Stomach smooth muscle (tissue), 2 donors: Measurements from ENCODE around the gene JARID2.

ENCODE experiments used
- H3K27ac ChIP-seq: one replicate; pipeline ENCODE4 v1.7.0; 2013; ENCODE audit warnings: mild to moderate bottlenecking, low read length, inconsistent platforms
- H3K27me3 ChIP-seq, 2 donors: one replicate each; pipeline ENCODE4 v1.7.0; 2013; ENCODE audit warnings: low read length in 2 of 2; ENCODE audit not compliant: insufficient read depth in 2 of 2, control insufficient read depth in 1 of 2
- H3K36me3 ChIP-seq, 2 donors: one replicate each; pipeline ENCODE4 v1.7.0; 2013; ENCODE audit warnings: low read length in 2 of 2; ENCODE audit not compliant: control insufficient read depth in 2 of 2, insufficient read depth in 2 of 2
- H3K4me1 ChIP-seq: one replicate; pipeline ENCODE4 v1.7.0; 2013; ENCODE audit warnings: low read length; ENCODE audit not compliant: control insufficient read depth, insufficient read depth
- H3K4me3 ChIP-seq, 2 donors: one replicate each; pipeline ENCODE4 v1.7.0; 2013; ENCODE audit warnings: low read length in 2 of 2
- H3K9ac ChIP-seq, 2 donors: one replicate each; pipeline ENCODE4 v1.7.0; 2013; ENCODE audit warnings: low read length in 2 of 2, mild to moderate bottlenecking in 1 of 2
- H3K9me3 ChIP-seq, 2 donors: one replicate each; pipeline ENCODE4 v1.7.0; 2013; ENCODE audit warnings: low read length in 2 of 2; ENCODE audit not compliant: control insufficient read depth in 2 of 2
- donor health status: healthy.
- donor health status: Pancreatic carcinoma.

The JARID2 gene

DNA sequence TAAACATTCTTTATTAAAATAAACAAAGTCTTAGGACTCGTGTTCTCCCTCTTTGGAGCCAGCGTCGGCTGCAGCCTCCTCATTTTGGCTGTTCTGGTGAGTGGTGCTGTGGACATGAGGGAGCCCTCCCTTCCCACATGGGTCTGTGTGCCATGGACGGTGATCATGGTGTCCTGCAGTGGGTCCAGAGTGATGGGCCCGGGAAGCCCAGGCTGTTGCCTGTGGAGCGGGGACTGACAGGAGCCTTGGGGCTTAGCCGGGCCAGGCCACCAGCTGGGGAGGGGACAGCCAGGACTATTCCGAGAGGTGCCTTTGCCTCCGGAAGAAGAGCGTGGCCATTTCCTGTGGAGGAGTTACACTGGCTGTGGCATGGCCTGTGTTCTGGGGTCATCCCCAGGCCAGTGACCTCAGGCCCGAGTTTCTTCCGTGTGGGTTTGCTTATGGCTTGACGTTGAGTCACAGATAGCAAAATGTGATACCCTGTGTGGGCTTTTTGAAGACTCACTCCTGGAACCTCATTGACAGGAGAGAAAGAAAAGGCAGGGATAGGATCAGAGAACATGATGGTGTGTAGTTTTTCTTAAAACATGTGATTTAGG lies 263.6 kb downstream of the JARID2 start:
- Histone ChIP-seq H3K4me3 (no peak overlapping the region), H3K36me3 (peaks cover 27 to 42% of the 10 kb centered on the region in 2 donors), H3K9ac (no peak overlapping the region), H3K4me1 (peaks cover 16% of the 10 kb centered on the region), H3K27ac (no peak overlapping the region), H3K27me3 (no peaks in the 10 kb centered on the region), H3K9me3 (no peaks in the 10 kb centered on the region)

DNA sequence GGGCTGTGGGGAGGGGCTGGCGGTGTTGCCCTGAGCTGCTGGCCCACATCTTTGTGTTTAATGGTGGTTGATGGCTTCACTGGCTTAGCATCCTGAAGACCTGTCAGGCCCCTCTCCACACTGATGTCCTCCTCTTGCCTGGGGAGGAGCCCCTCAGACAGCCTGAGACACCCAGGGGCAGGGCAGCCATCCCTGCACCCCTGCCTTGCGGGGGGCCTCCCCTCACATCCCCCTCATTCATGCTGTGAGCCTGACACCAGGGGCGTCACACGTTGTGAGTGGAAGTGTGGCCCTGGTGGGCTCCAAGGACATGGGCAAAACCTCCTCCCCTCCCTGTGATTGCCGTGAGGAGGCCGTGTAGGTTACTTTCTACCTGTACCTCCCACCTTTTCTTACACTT lies 264.3 kb downstream of the JARID2 start:
- H3K9me3 ChIP-seq: no peaks in the 10 kb centered on the region
- H3K4me1 ChIP-seq: peaks cover 10% of the 10 kb centered on the region
- H3K9ac ChIP-seq: no peak overlapping the region
- peaks cover 27 to 46% of the 10 kb centered on the region in 2 donors for H3K36me3 ChIP-seq
- no peaks in the 10 kb centered on the region for H3K27me3 ChIP-seq
- H3K27ac ChIP-seq: no peak overlapping the region
- H3K4me3 ChIP-seq: no peak overlapping the region

DNA sequence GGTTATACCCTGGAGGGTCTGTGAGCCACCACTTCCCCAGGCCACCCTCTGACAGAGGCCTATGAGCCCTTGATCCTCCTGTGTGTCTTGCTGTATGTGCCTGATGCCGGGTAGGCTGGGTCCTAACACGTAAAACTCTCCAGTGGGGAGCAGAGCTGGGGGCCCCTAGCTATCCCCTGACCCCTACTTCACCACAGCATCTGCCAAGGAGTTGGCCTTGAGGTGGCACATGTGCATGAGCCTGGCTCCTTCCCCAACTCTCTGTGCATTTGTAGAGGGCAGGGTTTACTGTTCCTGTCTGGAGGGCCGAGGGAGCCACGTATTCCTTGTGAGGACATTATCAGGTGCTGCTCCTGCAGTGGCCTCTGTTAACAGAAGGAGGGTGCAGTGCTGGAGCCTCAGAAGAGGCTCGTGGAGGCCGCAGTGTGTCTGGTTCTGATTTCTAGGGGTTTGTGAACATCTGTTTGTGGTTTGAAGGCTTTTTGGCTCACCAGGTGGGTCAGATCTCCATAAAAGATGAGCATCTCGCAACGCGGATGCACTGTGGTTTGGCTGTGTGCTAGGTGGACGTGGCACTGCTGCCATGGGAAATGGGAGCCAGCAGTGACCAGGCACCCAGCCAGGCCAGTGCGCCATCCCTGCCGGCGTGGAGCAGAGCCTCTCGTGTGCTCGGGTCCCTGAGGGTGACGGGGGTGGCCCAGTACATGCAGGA lies 264.8 kb downstream of the JARID2 start:
- no peak overlapping the region for H3K27ac ChIP-seq
- peaks cover 27 to 46% of the 10 kb centered on the region in 2 donors for H3K36me3 ChIP-seq

DNA sequence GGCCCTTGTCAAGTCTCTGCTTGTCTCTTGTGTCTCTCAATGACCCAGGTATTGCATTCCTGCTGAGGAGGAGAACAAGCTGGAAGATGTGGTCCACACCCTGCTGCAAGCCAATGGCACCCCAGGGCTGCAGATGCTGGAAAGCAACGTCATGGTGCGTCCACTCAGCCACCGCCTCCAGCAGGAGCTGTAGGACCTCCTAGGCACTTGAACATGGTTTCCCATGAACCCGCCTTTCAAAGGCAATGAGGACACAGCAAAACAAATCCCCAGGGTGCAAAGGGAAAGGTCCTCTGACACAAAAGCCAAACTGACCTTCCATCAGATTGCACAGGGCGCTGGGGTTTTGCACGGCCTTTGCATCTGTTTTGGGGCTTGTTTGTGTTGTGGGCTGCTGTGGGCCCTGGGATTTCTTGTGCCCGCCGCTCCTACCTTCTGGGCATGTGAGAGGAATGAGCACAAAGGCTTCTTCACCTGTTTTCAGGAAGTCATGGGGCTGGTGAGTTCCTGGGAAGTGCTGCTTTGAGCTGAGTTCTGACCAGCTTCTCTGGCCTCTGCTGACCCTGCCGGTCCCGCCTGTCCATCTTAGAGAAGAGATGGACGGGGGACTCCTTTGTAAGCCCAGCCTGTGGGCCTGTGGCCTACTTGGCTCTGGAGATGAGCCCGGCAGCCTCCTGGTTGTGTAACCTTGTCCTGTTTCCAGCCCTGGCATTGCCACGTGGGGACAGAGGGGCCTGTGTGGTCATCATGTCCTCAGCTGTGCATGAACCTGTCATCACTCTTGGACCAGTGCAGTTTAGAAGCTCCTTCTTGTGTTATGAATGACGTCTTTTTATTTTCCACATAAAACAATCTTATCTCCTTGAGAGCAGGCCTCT lies 265.6 kb downstream of the JARID2 start:
- no peak overlapping the region for H3K27ac ChIP-seq
- H3K36me3 ChIP-seq: peaks cover 29 to 46% of the 10 kb centered on the region in 2 donors
- no peak overlapping the region for H3K4me3 ChIP-seq
- no peak overlapping the region for H3K9ac ChIP-seq
- no peaks in the 10 kb centered on the region for H3K27me3 ChIP-seq
- no peaks in the 10 kb centered on the region for H3K9me3 ChIP-seq
- no peaks in the 10 kb centered on the region for H3K4me1 ChIP-seq

More for the DNA sequence above, 264.8 kb downstream of the JARID2 start:
- Histone ChIP-seq H3K4me1 (peaks cover 5% of the 10 kb centered on the region), H3K9ac (no peak overlapping the region), H3K9me3 (no peaks in the 10 kb centered on the region), H3K4me3 (no peak overlapping the region), H3K27me3 (no peaks in the 10 kb centered on the region)

DNA sequence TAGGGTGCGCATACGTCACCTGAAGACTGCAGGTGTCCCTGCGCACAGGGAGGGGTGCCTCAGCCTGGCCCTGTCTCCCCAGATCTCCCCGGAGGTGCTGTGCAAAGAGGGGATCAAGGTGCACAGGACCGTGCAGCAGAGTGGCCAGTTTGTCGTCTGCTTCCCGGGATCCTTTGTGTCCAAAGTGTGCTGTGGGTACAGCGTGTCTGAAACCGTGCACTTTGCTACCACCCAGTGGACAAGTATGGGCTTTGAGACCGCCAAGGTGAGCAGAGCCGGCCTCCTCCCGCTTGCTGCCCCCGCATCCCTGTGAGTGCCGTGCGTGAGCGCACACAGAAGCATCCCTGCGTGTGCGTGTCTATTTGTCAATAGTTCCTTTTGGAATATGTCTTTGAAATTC lies 266.3 kb downstream of the JARID2 start:
- no peak overlapping the region for H3K27ac ChIP-seq
- no peak overlapping the region for H3K9ac ChIP-seq
- H3K36me3 ChIP-seq: peaks cover 35 to 42% of the 10 kb centered on the region in 2 donors
- no peaks in the 10 kb centered on the region for H3K9me3 ChIP-seq
- H3K4me1 ChIP-seq: no peaks in the 10 kb centered on the region
- H3K27me3 ChIP-seq: no peaks in the 10 kb centered on the region
- no peak overlapping the region for H3K4me3 ChIP-seq

DNA sequence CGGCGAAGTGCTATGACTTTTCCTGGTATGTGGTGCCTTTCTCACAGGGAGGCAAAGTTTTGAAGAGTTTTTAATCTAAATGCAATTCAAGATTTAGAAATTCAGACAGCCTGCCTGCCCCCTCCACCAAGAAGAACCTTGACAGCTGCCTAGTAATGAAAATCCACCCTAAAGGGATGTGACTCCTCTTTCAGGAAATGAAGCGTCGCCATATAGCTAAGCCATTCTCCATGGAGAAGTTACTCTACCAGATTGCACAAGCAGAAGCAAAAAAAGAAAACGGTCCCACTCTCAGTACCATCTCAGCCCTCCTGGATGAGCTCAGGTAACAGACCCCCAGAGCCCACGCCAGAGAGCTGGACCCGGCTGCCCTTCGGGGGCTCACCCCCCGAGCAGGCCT lies 266.9 kb downstream of the JARID2 start:
- Histone ChIP-seq H3K27ac (no peak overlapping the region), H3K4me3 (no peak overlapping the region), H3K36me3 (peaks cover 40 to 41% of the 10 kb centered on the region in 2 donors)

DNA sequence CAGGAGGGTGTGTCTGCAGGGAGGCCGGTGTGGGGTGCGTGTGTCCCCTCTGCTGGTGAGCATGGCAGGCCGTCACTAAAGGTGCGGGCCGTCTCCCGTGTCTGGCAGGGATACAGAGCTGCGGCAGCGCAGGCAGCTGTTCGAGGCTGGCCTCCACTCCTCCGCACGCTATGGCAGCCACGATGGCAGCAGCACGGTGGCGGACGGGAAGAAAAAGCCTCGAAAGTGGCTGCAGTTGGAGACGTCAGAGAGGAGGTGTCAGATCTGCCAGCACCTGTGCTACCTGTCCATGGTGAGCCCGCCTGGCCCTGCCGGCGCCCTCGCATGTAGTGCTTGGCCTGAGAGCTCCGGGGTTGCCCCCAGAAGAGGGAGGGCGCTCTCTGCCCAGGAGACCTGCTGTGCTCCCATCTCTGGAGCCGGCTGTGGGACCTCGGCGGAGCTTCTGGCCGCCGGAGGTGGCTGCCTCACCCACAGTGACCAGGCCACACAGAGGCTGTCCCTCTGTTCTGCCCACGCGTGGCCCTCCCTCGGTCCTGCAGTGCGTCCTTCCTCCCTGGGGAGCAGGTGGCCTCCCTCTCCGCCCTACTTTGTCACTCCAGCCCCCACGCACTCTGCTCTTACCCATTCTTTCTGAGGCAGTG lies 267.4 kb downstream of the JARID2 start:
- Histone ChIP-seq H3K27me3 (no peaks in the 10 kb centered on the region), H3K27ac (no peak overlapping the region)

More for the DNA sequence above, 266.9 kb downstream of the JARID2 start:
- H3K4me1 ChIP-seq: no peaks in the 10 kb centered on the region
- no peaks in the 10 kb centered on the region for H3K27me3 ChIP-seq
- no peak overlapping the region for H3K9ac ChIP-seq
- H3K9me3 ChIP-seq: no peaks in the 10 kb centered on the region

DNA sequence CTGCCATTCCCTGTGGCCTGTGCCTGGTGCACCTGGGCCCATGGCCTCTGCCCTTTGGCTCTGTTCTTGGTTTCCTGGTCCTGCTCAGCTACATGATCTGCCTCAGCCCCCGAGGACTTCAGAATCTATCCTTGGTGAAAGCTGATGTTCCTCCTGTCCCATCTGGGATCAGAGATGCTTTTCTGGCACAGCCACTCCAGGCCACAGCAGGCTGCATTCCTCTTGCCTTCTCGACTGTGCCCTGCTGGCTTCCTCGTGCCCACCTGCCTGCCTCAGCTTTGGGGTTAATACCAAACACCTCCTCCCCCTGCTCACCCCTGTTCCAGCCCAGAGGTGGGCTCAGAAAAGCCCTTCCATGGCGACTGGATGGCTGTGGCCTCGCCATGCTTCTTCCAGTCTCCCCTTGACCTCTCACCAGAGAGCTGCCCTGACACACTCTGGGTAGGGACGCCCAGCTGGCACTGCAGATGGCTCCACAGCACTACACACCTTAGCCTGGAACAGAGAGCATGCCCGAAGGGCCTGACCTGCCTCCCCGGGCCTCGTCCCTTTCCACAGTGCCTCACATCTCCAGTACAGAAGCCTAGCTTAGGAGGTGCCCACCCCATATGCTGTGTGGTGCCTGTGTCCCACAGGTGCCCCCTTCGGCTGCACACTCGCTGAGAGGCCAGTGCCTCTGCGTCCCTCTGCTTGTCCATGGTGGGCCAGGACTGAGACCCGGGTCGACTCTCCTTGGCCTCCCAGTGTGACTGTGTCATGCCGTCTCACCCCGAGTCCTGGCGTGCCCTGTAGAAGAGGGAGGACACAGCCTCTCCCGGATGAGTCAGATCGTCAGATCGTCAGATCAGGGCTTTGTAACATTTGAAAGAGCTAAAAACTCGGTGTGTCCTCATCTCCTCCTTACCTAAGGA lies 268.2 kb downstream of the JARID2 start:
- no peak overlapping the region for H3K9ac ChIP-seq
- H3K9me3 ChIP-seq: no peaks in the 10 kb centered on the region
- H3K36me3 ChIP-seq: peaks cover 38% of the 10 kb centered on the region in 2 donors
- no peak overlapping the region for H3K27ac ChIP-seq
- H3K27me3 ChIP-seq: no peaks in the 10 kb centered on the region
- no peaks in the 10 kb centered on the region for H3K4me1 ChIP-seq
- no peak overlapping the region for H3K4me3 ChIP-seq

More for the DNA sequence above, 267.4 kb downstream of the JARID2 start:
- Histone ChIP-seq H3K36me3 (peaks cover 43 to 45% of the 10 kb centered on the region in 2 donors), H3K9me3 (no peaks in the 10 kb centered on the region), H3K9ac (no peak overlapping the region), H3K4me1 (no peaks in the 10 kb centered on the region), H3K4me3 (no peak overlapping the region)

DNA sequence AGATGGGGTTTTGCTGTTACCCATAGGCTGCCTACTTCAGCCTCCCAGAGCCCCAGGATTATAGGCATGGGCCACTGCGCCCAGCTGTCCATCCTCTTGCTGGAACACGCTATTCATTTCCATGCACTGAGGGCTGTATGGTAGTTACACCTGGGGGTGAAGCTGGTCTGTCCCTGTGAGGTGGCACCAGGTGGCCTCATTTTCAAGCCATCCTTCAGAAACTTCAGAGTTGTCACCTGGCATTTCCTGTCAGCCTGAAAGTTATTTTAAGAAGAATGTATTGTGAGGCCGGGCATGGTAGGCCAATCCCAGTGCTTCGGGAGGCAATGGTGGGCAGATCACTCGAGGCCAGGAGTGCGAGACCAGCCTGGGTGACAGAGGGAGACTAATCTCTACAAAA lies 269.4 kb downstream of the JARID2 start:
- Histone ChIP-seq H3K4me1 (no peaks in the 10 kb centered on the region), H3K4me3 (no peak overlapping the region), H3K9ac (no peak overlapping the region), H3K27me3 (no peaks in the 10 kb centered on the region), H3K36me3 (peaks cover 38 to 45% of the 10 kb centered on the region in 2 donors), H3K9me3 (no peaks in the 10 kb centered on the region), H3K27ac (no peak overlapping the region)
